ENCODE results near the gene SMPD4.
"Not testable (repeated sequence)": the region's sequence is repeated elsewhere in the genome, so short reads cannot be mapped to it uniquely, and the experiment has no call there.

The SMPD4 gene

DNA sequence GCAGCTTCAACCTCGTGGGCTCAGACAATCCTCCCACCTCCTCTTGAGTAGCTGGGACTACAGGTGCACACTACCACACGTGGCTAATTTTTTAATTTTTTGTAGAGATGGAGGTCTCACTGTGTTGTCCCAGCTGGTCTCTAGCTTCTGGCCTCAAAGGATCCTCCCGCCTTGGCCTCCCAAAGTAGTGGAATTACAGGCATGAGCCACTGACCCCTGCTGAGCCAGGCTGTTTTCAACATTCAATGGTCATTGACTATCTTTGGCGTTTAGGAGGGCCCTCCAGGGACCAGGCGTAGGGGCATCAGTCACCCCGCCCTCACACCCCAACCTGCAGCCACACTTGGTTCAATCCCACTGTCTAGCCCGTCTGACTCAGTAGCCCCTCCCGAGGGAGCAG, 5.9 kb upstream of the SMPD4 start:
- DNase-seq: no peak

DNA sequence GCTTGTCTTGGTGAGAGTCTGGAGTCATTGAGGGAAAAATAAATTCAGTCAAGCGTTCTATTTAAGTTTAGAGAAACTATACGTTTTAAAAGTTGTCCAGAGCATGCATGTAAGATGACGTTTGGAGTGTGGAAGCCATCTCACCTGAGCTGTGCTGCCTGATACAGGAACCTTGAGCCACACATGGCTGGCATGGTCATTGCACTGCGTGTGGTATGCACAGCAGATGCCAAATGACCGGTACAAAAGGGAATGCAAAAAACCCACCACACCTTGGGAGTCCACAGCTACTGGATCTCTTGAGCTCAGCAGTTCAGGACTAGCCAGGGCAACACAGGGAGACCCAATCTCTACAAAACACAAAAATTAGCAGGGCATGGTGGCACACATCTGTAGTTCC, 5.0 kb upstream of the SMPD4 start:
- DNase-seq: no peak

- DNase-seq: no peak
These were observed 4.5 kb upstream of the SMPD4 start for GRCh38 chr2:130185896-130186295.

- no peak for DNase-seq
These were observed 4.0 kb upstream of the SMPD4 start for GRCh38 chr2:130185436-130185835.

- no peak for DNase-seq
These were observed 2.3 kb upstream of the SMPD4 start for GRCh38 chr2:130183512-130184373.

GRCh38 chr2:130182826-130183511, 1.6 kb upstream of the SMPD4 start:
- not testable (repeated sequence) for DNase-seq

DNA sequence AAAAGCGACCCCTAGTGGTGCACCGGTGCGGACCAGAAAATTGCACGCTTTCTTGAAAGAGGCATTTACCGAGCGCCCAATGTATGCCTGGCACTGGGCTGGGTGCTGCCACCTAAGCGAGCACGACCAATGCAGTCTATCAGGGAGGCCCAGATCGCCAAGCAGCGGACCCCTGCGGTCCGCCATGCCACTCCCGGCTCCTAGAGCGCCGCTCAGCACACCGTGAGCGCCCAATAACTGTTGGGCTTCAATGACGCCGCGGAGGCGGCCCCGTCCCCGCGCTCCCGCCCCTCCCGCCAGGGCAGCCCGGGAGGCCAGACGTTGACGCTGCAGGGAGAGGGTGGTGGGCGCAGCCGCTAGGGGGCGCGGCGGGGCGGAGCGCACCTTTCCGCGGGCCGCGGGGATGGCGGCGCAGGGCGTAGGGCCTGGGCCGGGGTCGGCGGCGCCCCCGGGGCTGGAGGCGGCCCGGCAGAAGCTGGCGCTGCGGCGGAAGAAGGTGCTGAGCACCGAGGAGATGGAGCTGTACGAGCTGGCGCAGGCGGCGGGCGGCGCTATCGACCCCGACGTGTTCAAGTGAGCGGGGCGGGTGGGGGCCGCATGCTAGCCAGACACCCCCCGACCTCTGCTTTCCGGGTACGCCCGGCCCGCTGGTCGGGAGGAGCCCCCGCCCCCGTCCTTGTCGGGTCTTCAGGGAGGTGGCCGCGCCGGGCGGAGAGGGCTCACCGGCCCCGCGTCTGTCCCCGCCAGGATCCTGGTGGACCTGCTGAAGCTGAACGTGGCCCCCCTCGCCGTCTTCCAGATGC, 679 bp upstream of the SMPD4 start, which contains the start of gene MZT2B:
TSS of gene MZT2B (plus strand) at position 383 of the 803 bp plus-strand sequence. CDS start at position 404, 21 bp downstream.
- peak; percentile 70 for DNase-seq

- DNase-seq: not testable (repeated sequence)
These were observed 738 bp downstream of the SMPD4 start for GRCh38 chr2:130180404-130181324.

DNA sequence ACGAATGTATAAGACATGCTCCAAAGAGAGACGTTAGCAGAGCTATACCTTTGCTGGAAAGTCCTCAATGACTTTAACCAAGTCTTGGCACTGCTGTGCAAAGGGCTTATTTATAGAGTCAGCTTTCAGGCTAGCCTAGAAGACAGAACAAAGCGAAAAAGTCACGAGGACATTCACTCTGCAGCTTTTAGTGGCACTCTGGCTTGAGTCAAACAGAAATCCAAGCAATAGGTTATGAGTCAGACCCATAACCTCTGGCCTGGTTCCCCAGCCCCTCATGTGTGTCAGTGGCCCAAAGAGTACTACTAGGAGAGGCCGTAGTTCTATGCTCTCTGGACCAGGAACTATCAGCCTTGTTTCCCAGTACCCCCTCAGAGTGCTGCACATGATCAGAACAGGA, 6.5 kb downstream of the SMPD4 start:
- DNase-seq: not testable (repeated sequence)

GRCh38 chr2:130169896-130170295, 11.5 kb downstream of the SMPD4 start:
- no peak for DNase-seq

DNA sequence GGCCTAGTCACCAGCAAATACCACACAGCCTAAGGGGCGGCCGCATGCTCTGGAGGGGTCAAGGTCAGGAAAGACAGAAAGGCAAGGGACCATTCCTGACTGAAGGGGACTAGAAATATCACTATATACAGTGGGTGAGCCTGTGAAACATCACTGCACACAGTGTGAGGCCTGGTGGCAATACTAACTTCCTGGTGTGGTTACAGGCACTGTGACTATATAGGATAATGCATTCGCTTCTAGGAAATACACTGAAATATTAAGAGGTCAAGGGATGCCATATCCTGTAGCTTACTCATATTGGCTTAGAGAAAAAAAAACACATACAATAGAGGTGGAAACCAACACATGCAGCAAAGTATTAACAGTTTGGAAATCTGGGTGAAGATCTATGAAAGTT, 12.2 kb downstream of the SMPD4 start:
- not testable (repeated sequence) for DNase-seq

GRCh38 chr2:130166611-130167010, 14.8 kb downstream of the SMPD4 start:
- DNase-seq: not testable (repeated sequence)

DNA sequence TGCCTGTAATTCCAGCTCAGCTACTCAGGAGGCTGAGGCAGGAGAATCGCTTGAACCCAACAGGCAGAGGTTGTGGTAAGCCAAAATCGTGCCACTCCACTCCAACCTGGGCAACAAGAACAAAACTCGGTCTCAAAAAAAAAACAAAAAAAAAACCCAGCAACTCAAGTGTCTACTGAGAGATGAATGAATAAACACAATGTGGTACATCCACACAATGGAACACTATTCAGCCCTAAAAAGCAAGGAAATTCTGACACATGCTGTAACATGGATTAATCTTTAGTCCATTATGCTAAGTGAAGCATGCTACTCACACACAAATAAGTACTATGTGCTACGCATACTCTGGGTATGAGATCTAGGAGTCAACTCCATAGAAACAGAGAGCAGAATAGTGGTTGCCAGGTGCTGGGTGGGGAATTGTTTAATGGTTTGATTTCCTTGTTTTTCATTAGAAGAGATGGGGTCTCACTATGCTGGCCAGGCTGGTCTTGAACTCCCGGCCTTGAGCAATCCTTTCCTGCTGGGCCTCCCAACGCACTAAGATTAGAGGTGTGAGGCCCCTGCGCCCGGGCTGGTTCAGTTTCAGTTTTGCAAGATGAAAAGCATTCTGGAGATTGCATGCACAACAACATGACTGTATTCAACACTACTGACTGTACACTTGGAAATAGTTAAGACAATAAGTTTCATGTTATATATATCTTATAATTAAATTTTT, 15.9 kb downstream of the SMPD4 start:
- DNase-seq: no peak

DNA sequence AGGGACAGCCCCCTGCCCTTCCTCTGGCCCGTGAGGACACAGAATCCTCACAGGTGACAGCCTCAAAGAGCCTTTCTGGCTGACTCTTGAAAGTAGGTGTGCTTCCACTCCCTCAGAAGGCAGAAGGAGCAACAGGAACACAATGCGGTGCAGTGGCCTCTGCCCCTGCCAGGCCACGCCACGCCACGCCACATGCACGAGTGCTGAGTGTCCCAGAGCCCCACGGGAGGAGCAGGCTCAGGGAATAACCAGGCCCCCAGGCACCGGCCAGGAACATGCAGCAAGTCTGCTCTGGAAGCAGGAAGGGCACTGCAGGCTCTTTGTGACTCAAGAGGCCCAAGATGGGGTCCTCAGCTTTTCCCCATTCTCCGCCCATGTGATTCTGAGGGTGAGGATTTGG, 18.4 kb downstream of the SMPD4 start:
- DNase-seq: no peak

GRCh38 chr2:130162486-130162885, 18.9 kb downstream of the SMPD4 start:
- not testable (repeated sequence) for DNase-seq

DNA sequence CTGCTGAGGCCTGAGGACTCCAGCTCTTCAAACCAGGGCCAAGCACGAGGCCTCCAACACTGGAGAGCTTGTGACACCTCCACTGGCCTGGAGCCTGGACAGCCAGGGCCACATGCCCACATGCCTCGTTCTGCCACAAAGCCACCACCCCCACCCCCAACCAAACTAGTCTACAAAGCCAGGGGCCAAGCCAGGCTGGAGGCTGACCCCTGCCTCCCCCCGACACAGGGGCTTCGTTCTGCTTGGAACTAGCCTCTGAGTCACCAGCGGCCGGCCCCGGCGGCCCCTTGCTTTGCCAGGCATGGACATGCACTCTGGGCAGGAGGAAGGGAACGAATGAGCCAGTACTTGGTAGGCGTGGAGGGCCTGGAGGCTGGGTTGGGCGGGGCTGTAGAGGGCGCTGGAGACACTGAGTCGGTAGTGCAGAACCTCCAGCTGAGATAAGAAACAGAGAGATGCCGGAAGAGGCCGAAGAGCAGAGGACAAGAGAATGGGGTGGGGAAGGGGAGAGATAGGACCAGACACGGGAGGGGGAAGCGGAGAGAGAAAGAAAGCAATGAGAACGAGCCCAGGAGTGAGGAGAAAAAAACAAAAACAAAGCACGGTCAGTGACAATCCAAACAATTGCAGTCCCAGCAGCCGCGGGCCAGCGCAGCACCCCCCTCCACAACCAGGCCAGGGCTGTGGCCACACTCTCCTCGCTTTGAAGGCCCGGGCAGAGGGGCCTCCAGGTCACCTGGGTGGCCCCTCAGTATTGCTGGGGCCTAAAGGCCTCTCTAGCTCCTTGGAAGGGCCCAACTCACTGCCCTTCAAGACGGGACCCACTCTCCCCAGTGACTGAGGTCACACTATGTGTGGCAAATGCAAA, 20.3 kb downstream of the SMPD4 start:
- DNase-seq: not testable (repeated sequence)

GRCh38 chr2:130160131-130160530, 21.3 kb downstream of the SMPD4 start:
- no peak for DNase-seq

DNA sequence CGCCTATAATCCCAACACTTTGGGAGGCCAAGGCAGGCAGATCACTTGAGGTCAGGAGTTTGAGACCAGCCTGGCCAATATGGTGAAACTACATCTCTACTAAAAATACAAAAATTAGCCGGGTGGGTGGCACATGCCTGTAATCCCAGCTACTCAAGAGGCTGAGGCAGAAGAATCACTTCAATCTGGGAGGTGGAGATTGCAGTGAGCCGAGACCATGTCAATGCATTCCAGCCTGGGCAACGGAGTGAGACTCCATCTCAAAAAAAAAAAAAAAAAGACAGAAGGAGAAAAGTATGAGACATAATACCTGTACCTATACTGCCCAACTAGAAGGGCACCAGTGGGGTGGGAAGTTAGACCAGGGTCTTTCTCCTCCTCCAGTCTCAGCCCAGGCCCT, 22.0 kb downstream of the SMPD4 start:
- not testable (repeated sequence) for DNase-seq

GRCh38 chr2:130158631-130159030, 22.8 kb downstream of the SMPD4 start:
- DNase-seq: no peak

GRCh38 chr2:130157825-130158514, 23.4 kb downstream of the SMPD4 start:
- not testable (repeated sequence) for DNase-seq
